BLaER1 treated with 17β-estradiol and CSF1 and Interleukin-3, amounts not matched to agents 10 nM and 100 nM (cell line): ENCODE data around the gene KLHL25.

Experiments used
- H3K27ac ChIP-seq, 11 experiments: shearing (Covaris generic); formaldehyde crosslinking; 2 replicates each; pipeline ENCODE4 v1.8.1; 2022
- H3K27me3 ChIP-seq, 11 experiments: shearing (Covaris generic); formaldehyde crosslinking; 2 replicates each; pipeline ENCODE4 v1.8.1; 2022
- H3K36me3 ChIP-seq, 11 experiments: shearing (Covaris generic); formaldehyde crosslinking; 2 replicates each; pipeline ENCODE4 v1.8.1; 2022
- H3K4me1 ChIP-seq, 10 experiments: shearing (Covaris generic); formaldehyde crosslinking; 2 replicates each; pipeline ENCODE4 v1.8.1; 2022
- H3K4me2 ChIP-seq, 11 experiments: shearing (Covaris generic); formaldehyde crosslinking; 2 replicates each; pipeline ENCODE4 v1.8.1; 2022
- H3K4me3 ChIP-seq, 10 experiments: shearing (Covaris generic); formaldehyde crosslinking; 2 replicates each; pipeline ENCODE4 v1.8.1; 2022
- H3K9ac ChIP-seq, 11 experiments: shearing (Covaris generic); formaldehyde crosslinking; 2 replicates each; pipeline ENCODE4 v1.8.1; 2022
- H3K9me3 ChIP-seq, 11 experiments: shearing (Covaris generic); formaldehyde crosslinking; replicated peaks in 1 of 11; 2 replicates each; pipeline ENCODE4 v1.8.1; 2022
- H4K20me1 ChIP-seq, 11 experiments: shearing (Covaris generic); formaldehyde crosslinking; 2 replicates each; pipeline ENCODE4 v1.8.1; 2022
- Cebpa-rat ChIP-seq, 11 experiments: shearing (Covaris generic); IDR thresholded peaks; 2 replicates each; pipeline ENCODE4 v1.8.1; 2022

The KLHL25 gene

GRCh38 chr15:85766001-85766831 is 28.5 kb downstream of the KLHL25 start:
- Histone ChIP-seq H4K20me1 (peaks cover 0 to 99% (median 65%) of the 10 kb centered on the region in 11 experiments; a peak in 18 of 22 replicates), H3K27ac (no peak overlapping the region), H3K4me3 (no peak overlapping the region), H3K4me2 (no peak overlapping the region), H3K36me3 (peaks cover 11 to 66% (median 43%) of the 10 kb centered on the region in 11 experiments; a peak in 19 of 22 replicates), H3K9me3 (peaks cover 0 to 17% (median 0%) of the 10 kb centered on the region in 11 experiments; a peak in 5 of 22 replicates), H3K27me3 (no peaks in the 10 kb centered on the region), H3K4me1 (peaks cover 7 to 22% (median 15%) of the 10 kb centered on the region in 10 experiments), H3K9ac (no peak overlapping the region)
- no peak for TF ChIP-seq Cebpa-rat (IDR thresholded peaks at IDR 0.05)

GRCh38 chr15:85764649-85765277 is 30.0 kb downstream of the KLHL25 start:
- no peaks in the 10 kb centered on the region for H3K27me3 ChIP-seq

GRCh38 chr15:85763673-85764633 is 30.8 kb downstream of the KLHL25 start:
- H3K36me3 ChIP-seq = peaks cover 5 to 72% (median 43%) of the 10 kb centered on the region in 11 experiments; a peak in 19 of 22 replicates
- H3K27me3 ChIP-seq = no peaks in the 10 kb centered on the region
- peaks cover 0 to 92% (median 53%) of the 10 kb centered on the region in 11 experiments; a peak in 18 of 22 replicates for H4K20me1 ChIP-seq
- H3K9me3 ChIP-seq = peaks cover 0 to 9% (median 0%) of the 10 kb centered on the region in 11 experiments; a peak in 5 of 22 replicates
- H3K4me2 ChIP-seq = peak overlapping the region in 8 of 11 experiments; percentile 20 to 61 (median 46); a peak in 13 of 22 replicates
- H3K4me1 ChIP-seq = peaks cover 7 to 22% (median 15%) of the 10 kb centered on the region in 10 experiments
- peak overlapping the region in 2 of 11 experiments; percentile 4 to 9; a peak in 1 of 22 replicates for H3K9ac ChIP-seq
- H3K27ac ChIP-seq = peak overlapping the region in 6 of 11 experiments; percentile 6 to 52 (median 30); a peak in 8 of 22 replicates
- no peak for TF ChIP-seq Cebpa-rat (IDR thresholded peaks at IDR 0.05)
- no peak overlapping the region for H3K4me3 ChIP-seq

More at GRCh38 chr15:85764649-85765277, 30.0 kb downstream of the KLHL25 start:
- H3K27ac ChIP-seq = peak overlapping the region in 4 of 11 experiments; percentile 13 to 45 (median 30); a peak in 6 of 22 replicates
- H3K9me3 ChIP-seq = peaks cover 0 to 17% (median 0%) of the 10 kb centered on the region in 11 experiments; a peak in 5 of 22 replicates
- TF ChIP-seq Cebpa-rat (IDR thresholded peaks at IDR 0.05) = no peak
- H3K4me2 ChIP-seq = peak overlapping the region in 9 of 11 experiments; percentile 10 to 61 (median 46); a peak in 15 of 22 replicates
- peaks cover 0 to 99% (median 57%) of the 10 kb centered on the region in 11 experiments; a peak in 18 of 22 replicates for H4K20me1 ChIP-seq
- peaks cover 11 to 71% (median 44%) of the 10 kb centered on the region in 11 experiments; a peak in 19 of 22 replicates for H3K36me3 ChIP-seq
- peaks cover 7 to 22% (median 15%) of the 10 kb centered on the region in 10 experiments for H3K4me1 ChIP-seq
- no peak overlapping the region for H3K4me3 ChIP-seq
- peak overlapping the region in 1 of 11 experiments; percentile 45; a peak in 1 of 22 replicates for H3K9ac ChIP-seq

- Histone ChIP-seq H3K9me3 (peaks cover 0 to 1% (median 0%) of the 10 kb centered on the region in 11 experiments; a peak in 1 of 22 replicates), H3K36me3 (peaks cover 5 to 72% (median 43%) of the 10 kb centered on the region in 11 experiments; a peak in 20 of 22 replicates), H4K20me1 (peaks cover 0 to 86% (median 50%) of the 10 kb centered on the region in 11 experiments; a peak in 18 of 22 replicates), H3K4me3 (no peak overlapping the region), H3K27me3 (no peaks in the 10 kb centered on the region), H3K27ac (peak overlapping the region in 1 of 11 experiments; percentile 45; a peak in 1 of 22 replicates), H3K4me2 (no peak overlapping the region), H3K9ac (no peak overlapping the region), H3K4me1 (peaks cover 7 to 22% (median 15%) of the 10 kb centered on the region in 10 experiments)
- no peak for TF ChIP-seq Cebpa-rat (IDR thresholded peaks at IDR 0.05)
Measured at GRCh38 chr15:85763157-85763556, 31.6 kb downstream of the KLHL25 start.

- Histone ChIP-seq H3K27me3 (no peaks in the 10 kb centered on the region), H3K4me3 (no peak overlapping the region)
- no peak for TF ChIP-seq Cebpa-rat (IDR thresholded peaks at IDR 0.05)
Measured at GRCh38 chr15:85762756-85763127, 32.0 kb downstream of the KLHL25 start.

GRCh38 chr15:85762039-85762755 is 32.5 kb downstream of the KLHL25 start:
- TF ChIP-seq Cebpa-rat (IDR thresholded peaks at IDR 0.05) = no peak

More at GRCh38 chr15:85762756-85763127, 32.0 kb downstream of the KLHL25 start:
- Histone ChIP-seq H4K20me1 (peaks cover 0 to 82% (median 50%) of the 10 kb centered on the region in 11 experiments; a peak in 18 of 22 replicates), H3K27ac (no peak overlapping the region), H3K9me3 (no peaks in the 10 kb centered on the region), H3K4me1 (peaks cover 7 to 22% (median 15%) of the 10 kb centered on the region in 10 experiments), H3K36me3 (peaks cover 5 to 70% (median 43%) of the 10 kb centered on the region in 11 experiments; a peak in 19 of 22 replicates), H3K4me2 (no peak overlapping the region), H3K9ac (no peak overlapping the region)

GRCh38 chr15:85761635-85762034 is 33.1 kb downstream of the KLHL25 start:
- Histone ChIP-seq H3K4me1 (peaks cover 7 to 22% (median 15%) of the 10 kb centered on the region in 10 experiments), H3K27me3 (no peaks in the 10 kb centered on the region), H4K20me1 (peaks cover 0 to 71% (median 45%) of the 10 kb centered on the region in 11 experiments; a peak in 18 of 22 replicates), H3K27ac (no peak overlapping the region), H3K4me3 (no peak overlapping the region), H3K4me2 (no peak overlapping the region), H3K9me3 (no peaks in the 10 kb centered on the region), H3K9ac (no peak overlapping the region), H3K36me3 (peaks cover 5 to 74% (median 43%) of the 10 kb centered on the region in 11 experiments; a peak in 18 of 22 replicates)
- no peak for TF ChIP-seq Cebpa-rat (IDR thresholded peaks at IDR 0.05)

More at GRCh38 chr15:85762039-85762755, 32.5 kb downstream of the KLHL25 start:
- Histone ChIP-seq H3K9me3 (no peaks in the 10 kb centered on the region), H4K20me1 (peaks cover 0 to 76% (median 46%) of the 10 kb centered on the region in 11 experiments; a peak in 18 of 22 replicates), H3K4me1 (peaks cover 7 to 22% (median 15%) of the 10 kb centered on the region in 10 experiments), H3K27me3 (no peaks in the 10 kb centered on the region), H3K4me2 (no peak overlapping the region), H3K36me3 (peaks cover 5 to 69% (median 43%) of the 10 kb centered on the region in 11 experiments; a peak in 18 of 22 replicates), H3K9ac (no peak overlapping the region), H3K27ac (no peak overlapping the region), H3K4me3 (no peak overlapping the region)
